HG02870 (cell line): ENCODE data around the gene NCF2.
"Not testable (repeated sequence)": the region's sequence is repeated elsewhere in the genome, so short reads cannot be mapped to it uniquely, and the experiment has no call there.

Experiments
- ATAC-seq: cut with Tn5 transposase; IDR thresholded peaks from one replicate; pipeline ENCODE4 v1.9.1; 2021; ENCODE audit warnings: mild to moderate bottlenecking, moderate library complexity; ENCODE audit not compliant: unreplicated experiment

NCF2 gene

GRCh38 chr1:183590244-183591191, at the start of gene NCF2:
TSS of gene NCF2 (minus strand) at chr1:183590459. CDS start at chr1:183590329, 130 bp downstream.
- ATAC-seq: peak; percentile 79

DNA sequence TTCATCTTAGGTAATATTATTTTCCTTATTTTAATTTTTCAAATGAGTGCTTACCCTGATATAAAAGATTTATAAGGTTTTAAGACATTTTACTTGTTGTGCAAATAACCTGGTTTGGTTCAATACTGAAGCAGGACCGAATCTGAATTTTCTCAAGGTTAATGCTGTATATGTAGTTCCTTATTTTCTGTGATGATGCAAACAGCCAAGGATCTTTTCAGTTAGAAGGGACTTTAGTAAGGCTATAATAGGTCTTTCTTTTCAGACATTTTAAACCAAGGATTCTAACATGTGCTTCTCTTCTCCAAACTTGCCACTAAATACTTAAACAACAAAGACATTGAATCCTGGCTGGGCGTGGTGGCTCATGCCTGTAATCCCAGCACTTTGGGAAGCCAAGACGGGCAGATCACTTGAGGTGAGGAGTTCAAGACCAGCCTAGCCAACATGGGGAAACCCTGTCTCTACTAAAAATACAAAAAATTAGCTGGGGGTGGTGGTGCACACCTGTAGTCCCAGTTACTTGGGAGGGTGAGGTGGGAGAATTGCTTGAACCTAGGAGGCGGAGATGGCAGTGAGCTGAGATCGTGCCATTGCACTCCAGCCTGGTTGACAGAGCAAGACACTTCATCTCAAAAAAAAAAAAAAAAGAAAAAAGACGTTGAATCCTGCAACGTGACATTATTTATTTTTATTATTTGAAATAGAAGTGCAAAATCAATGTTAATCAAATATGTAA, 48.6 kb upstream of the NCF2 start:
- ATAC-seq: no peak

- no peak for ATAC-seq
Measured at GRCh38 chr1:183636783-183637182, 46.5 kb upstream of the NCF2 start.

DNA sequence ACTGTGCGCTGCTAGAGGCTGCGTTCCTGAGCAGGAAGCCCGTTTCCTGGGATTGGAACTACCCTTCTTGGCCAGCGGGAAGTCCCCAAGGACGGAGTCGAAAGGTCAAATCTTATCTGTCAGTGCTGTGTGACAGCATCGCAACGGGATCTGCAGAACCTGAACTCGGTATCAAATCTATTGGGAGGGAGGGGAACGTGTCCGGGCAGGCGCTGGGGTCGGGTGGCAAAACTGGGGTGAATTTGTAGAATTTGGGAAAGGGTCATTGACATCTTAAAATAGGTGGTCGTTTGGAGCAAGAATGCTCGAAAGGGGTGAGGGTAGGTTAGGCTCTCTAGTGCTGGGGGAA, 46.0 kb upstream of the NCF2 start:
- ATAC-seq: peak; percentile 2

DNA sequence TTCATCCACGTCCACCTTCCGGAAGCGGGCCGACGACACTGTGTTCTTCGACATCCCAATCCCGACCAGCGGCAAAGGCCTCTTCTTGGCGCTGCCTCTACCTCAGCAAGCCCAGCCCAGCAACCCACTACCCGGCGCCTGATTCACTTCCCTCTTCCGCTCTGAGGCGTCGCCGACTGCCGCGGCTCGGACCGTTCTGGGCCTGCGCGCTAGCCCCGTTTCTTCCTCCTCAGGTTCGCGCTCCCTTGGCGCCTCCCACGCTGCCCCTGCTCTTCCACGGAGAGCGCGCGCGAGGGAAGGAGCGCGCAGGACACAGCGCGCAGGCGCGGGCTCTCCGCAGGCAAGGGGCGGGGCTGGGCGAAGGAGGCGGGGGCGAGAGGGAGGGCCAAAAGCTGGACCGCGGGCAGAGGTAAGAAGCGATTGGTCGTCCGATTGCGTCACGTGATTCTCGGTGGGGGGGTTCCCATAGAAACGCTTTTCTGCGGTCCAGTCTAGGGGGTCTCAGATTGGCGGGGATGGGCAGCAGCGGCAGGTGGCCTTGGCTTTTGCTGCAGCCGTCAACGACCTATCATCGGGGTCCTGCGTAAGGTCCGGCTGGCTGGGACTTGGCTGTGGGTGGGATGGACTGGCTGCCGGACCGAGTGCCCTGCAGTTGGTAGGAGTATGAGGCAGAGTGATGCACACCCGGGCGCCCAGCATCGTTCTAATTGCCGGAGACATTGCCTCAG, 45.5 kb upstream of the NCF2 start, which contains the start of gene ARPC5:
Gene ARPC5, minus strand, starts transcription at position 178 of the 728 bp plus-strand sequence. Its CDS starts 124 bp downstream, at position 54.
- peak; percentile 81 for ATAC-seq

DNA sequence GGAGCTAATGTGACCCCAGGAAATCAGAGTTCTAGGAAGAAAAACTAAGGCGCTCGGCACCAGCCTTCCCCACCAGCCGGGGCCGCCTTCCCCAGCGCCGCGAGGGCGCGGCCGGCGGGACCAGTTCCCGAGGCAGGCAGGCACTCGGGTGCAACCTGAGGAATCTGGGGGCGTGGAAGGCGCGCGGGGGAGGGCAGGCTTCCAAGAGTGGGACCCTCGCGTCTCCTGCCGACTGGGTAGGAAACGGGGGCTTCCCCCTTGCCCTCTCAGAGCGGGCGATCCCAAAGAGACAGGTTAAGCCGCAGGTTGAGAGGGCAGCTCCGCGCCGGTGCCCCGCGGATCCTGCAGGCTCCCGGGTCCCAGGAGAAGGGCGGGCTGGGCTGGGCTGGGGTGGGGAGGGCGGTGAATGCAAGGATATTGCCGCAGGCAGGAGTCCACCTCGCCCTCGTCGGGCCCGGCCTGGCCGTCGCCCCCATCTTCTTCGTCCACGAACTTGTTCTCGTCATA, 44.9 kb upstream of the NCF2 start:
- ATAC-seq: peak; percentile 7

- ATAC-seq: no peak
Measured at GRCh38 chr1:183634429-183635065, 44.3 kb upstream of the NCF2 start.

DNA sequence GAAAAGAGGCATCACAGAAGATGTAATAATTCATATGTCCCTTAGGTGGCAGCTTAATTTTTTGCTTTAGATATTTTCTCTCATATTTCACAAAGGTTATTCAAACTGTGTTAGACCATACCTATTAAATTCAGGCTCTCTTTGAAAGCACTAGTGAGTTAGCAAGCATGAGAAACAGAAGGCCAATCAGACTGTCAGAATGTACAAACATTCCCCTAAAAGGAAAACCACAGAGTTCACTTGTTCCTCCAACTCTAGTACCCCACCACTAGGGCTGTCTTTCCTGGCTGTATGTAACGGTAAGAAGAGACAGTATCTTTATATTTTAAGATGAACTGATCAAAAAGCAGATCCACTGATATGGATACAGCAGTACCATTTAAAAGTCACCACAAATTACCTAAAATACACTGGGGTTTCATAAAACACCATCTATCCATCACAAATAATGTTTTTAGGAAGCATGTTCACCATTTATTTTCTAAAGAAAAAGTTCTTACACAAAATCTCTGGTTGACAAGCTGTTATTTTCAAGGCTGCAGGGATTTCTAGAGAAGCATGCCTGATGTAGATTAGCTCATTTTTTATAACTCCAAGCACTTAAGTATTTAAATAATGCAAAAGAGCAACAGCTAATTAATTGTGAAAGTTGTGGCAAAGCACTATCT, 43.6 kb upstream of the NCF2 start:
- peak; percentile 40 for ATAC-seq

DNA sequence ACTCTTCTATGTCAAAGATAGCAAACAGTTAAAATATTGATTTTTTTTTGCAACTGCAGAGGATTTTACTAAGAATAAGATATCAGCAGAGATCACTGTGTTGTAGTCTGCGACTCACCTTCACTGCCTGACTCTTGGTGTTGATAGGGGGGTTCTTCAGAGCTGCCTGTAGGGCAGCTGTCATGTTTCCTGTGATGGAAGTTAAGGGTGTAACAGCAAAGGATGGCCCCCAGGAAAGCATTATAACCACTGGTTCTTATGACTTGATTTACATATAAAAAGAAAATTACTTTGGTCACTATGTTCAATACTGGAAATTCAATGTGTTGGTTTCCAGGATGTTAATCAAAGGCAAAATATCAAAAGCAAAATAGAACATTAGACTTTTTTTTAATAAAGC, 42.7 kb upstream of the NCF2 start:
- ATAC-seq: no peak

DNA sequence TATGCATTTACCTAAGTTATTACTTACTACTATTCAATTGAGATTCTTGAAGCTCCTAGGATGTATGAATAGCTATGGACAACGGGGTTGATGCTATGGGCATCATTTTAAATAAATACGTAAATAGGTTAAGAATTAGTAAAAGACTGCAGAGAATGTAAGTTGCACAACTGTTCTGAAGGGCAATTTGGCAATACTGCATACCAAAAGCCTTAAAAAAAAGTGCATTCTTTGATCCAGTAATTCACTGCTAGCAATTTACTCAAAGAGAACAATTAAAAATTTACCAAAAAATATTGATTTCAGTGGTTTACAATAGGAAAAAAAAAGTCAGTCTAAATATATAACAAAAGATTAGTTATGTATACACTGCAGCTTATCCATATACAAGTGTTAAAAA, 41.9 kb upstream of the NCF2 start:
- no peak for ATAC-seq

DNA sequence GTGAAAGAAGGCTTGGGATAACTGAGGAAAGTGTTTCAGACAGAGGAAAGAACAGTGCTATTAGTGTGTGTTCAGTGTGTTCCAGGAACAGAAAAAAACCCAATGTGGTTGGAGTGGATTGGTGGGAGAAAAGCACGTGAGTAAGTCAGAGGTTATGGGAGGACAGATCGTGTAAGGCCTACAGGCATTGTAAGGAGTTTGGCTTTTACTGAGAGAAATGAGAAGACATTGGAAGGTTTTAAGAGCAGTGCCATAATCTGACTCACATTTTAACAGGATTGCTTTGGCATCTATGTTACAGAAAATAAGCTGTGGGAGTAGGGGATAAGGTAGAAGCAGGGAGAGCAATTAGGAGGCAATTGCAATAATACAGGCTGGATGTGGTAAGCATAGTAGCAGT, 40.5 kb upstream of the NCF2 start:
- ATAC-seq: no peak

DNA sequence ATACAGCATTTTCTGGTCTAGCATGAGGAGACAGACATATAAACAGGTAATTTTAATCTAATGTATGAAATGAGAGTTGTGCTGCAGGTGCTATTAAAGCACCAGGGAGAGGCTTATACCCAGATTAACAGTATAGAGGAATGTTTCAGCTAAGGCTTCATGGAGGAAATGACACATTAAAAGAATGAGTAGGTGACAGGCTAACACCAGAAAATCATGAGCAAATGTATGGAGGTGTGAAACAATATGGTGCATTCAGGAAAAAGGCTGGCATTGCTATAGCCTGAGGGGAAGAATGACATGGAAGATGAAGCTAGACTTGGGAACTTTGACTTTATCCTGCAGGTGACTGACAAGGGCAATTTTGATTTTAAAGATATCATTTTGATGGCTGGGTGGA, 38.3 kb upstream of the NCF2 start:
- ATAC-seq: no peak

DNA sequence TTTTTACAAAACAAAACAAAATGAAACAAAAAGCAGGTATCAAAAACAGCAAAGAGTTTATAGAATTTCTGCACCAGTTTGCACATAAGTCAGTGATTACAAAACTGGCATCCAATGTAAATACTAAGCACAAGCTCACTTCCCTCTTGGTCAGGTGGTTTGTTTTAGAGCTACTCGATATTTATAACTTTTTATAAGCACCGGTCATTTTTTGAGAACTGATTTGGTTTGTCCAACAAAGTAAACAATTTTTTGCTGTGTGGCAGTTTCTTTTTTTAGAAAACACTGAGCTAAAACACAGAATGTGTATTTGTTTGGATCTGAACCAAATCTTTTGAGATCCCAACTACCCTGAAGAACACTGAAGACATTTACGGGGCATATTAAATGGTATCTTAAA, 36.0 kb upstream of the NCF2 start:
- ATAC-seq: not testable (repeated sequence)

GRCh38 chr1:183622884-183623785, 32.9 kb upstream of the NCF2 start:
- ATAC-seq: peak; percentile 70

DNA sequence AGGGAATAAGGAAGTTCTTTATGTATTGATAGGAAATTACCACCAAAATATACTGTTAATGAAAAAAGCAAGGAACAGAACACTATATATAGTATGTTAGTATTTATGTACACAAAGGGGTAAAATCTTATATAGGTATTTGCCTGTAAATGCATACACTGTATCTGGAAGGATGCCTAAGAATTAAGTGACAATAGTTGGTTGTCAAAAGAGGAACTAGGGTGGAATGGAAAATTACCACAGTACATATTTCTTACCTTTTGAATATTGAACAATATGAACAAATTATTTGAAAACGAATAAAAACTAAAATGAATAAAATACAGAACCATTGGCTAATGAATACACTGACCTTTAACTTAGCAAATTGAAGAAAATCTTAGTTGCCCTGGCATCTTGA, 31.8 kb upstream of the NCF2 start:
- ATAC-seq: no peak

DNA sequence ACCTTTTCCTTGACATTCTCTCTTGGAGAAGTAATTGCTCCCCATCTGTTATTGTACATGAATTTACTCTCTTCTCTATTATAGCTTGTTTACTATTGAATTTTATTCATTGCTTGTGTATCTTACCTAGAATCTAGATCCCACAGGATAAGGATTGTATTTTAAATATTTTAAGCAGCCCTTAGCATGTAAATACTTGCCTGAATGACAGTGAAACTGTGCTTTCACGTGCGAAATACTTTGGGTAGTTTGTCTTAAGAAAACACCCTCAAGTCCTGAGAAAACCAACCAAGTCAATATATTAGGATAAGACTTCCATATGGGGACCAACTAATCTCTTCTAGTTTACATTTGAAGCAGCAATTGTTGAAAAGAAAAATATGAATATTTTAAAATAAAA, 30.1 kb upstream of the NCF2 start:
- no peak for ATAC-seq

DNA sequence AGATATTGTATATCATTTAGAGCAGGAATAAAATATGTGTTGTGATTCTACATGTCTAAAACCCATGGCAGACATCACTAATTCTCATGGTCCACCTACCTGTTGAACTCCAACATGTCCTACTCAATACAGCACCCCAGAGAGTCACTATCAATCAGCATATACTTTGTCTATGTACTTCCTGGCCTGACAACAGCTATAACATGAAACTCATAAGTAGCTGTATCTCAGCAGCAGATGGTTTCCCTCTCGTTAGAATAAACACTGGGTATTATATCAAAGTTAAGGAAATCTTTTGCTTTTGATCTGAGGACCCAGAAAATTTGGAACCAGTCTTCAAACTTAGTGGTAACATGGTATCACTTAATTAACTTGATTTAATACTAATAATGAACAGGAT, 29.5 kb upstream of the NCF2 start:
- no peak for ATAC-seq

DNA sequence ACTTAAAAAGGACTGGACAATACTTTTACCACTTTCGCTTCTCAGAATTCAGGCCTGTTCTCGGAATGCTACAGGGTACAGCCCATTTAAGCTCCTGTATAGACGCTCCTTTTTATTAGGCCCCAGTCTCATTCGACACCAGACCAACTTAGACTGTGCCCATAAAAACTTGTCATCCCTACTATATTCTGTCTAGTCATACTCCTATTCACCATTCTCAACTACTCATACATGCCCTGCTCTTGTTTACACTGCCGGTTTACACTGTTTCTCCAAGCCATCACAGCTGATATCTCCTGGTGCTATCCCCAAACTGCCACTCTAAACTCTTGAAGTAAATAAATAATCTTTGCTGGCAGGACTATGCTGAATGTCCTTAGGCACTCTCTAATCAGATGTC, 27.9 kb upstream of the NCF2 start:
- not testable (repeated sequence) for ATAC-seq

DNA sequence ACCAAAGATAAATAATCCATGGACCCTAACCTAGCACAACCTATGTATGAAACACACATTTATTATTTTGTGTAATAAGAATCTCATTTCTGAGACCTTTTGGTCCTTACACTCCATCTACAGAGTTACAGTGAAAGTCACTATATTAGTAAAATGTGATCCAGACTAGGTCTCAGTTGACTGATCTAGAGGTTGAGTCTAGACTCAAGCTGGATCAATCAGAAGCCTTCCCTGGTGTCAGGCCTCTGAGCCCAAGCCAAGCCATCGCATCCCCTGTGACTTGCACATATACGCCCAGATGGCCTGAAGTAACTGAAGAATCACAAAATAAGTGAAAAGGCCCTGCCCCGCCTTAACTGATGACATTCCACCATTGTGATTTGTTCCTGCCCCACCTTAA, 22.7 kb upstream of the NCF2 start:
- not testable (repeated sequence) for ATAC-seq
